ENCODE results near the gene TIMM44.

DNA sequence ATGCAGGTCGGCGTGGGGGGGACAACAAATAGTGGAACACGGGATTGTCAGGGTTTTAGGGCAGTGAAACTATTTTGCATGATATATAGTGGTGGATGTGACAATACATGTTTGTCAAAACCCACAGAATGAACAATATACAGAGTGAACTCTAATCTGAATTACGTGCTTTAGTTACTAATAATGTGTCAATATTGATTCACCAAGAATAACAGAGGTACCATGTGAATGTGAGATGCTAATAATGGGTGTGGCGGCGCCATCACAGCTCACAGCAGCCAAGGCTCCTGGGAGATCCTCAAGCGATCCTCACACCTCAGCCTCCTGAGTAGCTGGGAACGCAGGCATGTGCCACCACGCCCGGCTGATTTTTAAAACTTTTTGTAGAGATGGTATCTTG is 49.1 kb upstream of the TIMM44 start:
- TF ChIP-seq, protein P1, sequence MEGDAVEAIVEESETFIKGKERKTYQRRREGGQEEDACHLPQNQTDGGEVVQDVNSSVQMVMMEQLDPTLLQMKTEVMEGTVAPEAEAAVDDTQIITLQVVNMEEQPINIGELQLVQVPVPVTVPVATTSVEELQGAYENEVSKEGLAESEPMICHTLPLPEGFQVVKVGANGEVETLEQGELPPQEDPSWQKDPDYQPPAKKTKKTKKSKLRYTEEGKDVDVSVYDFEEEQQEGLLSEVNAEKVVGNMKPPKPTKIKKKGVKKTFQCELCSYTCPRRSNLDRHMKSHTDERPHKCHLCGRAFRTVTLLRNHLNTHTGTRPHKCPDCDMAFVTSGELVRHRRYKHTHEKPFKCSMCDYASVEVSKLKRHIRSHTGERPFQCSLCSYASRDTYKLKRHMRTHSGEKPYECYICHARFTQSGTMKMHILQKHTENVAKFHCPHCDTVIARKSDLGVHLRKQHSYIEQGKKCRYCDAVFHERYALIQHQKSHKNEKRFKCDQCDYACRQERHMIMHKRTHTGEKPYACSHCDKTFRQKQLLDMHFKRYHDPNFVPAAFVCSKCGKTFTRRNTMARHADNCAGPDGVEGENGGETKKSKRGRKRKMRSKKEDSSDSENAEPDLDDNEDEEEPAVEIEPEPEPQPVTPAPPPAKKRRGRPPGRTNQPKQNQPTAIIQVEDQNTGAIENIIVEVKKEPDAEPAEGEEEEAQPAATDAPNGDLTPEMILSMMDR (IDR thresholded peaks at IDR 0.05): no peak
- no peak for TF ChIP-seq POLR2A (IDR thresholded peaks at IDR 0.05)
